ENCODE measurements around the gene CSRP1.

CSRP1 gene

GRCh38 chr1:201448990-201449389, 57.9 kb downstream of the CSRP1 start:
- Histone ChIP-seq H3K4me3 (ENCODE audit: extremely low read depth, insufficient read depth, low read length, poor library complexity, severe bottlenecking) (no peak overlapping the region), H3K27ac (ENCODE audit: low read depth, low read length, severe bottlenecking) (peak overlapping the region; percentile 24), H3K4me1 (ENCODE audit: control insufficient read depth, insufficient read depth, low read length, poor library complexity, severe bottlenecking) (peaks cover 33% of the 10 kb centered on the region), H3K9me3 (ENCODE audit: control insufficient read depth, low read length) (no peaks in the 10 kb centered on the region), H3K36me3 (ENCODE audit: control insufficient read depth, insufficient read depth, low read length) (no peaks in the 10 kb centered on the region)
- WGBS, 2 experiments (ENCODE audit: insufficient coverage in 2 of 2): 20 to 82% methylated on average over 1 to 2 of the region's 5 CpGs

GRCh38 chr1:201447903-201448871, 58.7 kb downstream of the CSRP1 start:
- H3K36me3 ChIP-seq (ENCODE audit: control insufficient read depth, insufficient read depth, low read length): no peaks in the 10 kb centered on the region
- H3K9me3 ChIP-seq (ENCODE audit: control insufficient read depth, low read length): no peaks in the 10 kb centered on the region
- no peak overlapping the region for H3K4me3 ChIP-seq (ENCODE audit: extremely low read depth, insufficient read depth, low read length, poor library complexity, severe bottlenecking)
- peaks cover 32% of the 10 kb centered on the region for H3K4me1 ChIP-seq (ENCODE audit: control insufficient read depth, insufficient read depth, low read length, poor library complexity, severe bottlenecking)
- peak overlapping the region; percentile 24 for H3K27ac ChIP-seq (ENCODE audit: low read depth, low read length, severe bottlenecking)
- 32 to 70% methylated on average over 2 to 16 of the region's 20 CpGs for WGBS, 2 experiments (ENCODE audit: insufficient coverage in 2 of 2)

DNA sequence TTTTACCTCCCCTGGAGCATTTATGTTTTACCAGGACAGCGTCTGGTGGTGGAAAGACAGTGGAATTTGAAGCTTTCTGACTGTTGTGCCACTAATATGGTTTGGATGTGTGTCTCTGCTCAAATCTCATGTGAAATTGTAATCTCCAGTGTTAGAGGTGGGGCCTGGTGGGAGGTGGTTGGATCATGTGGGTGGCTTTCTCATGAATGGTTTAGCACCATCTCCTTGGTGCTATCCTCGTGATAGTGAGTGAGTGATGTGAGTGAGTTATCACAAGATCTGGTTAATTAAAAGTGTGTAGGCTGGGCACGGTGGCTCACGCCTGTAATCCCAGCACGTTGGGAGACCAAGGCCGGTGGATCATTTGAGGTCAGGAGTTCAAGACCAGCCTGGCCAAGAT, 61.6 kb downstream of the CSRP1 start:
- Histone ChIP-seq H3K9me3 (ENCODE audit: control insufficient read depth, low read length) (peaks cover 4% of the 10 kb centered on the region), H3K36me3 (ENCODE audit: control insufficient read depth, insufficient read depth, low read length) (no peaks in the 10 kb centered on the region), H3K27ac (ENCODE audit: low read depth, low read length, severe bottlenecking) (no peak overlapping the region), H3K4me3 (ENCODE audit: extremely low read depth, insufficient read depth, low read length, poor library complexity, severe bottlenecking) (no peak overlapping the region), H3K4me1 (ENCODE audit: control insufficient read depth, insufficient read depth, low read length, poor library complexity, severe bottlenecking) (peaks cover 18% of the 10 kb centered on the region)
- WGBS, 2 experiments (ENCODE audit: insufficient coverage in 2 of 2): 88 to 98% methylated on average over 5 of the region's 6 CpGs

DNA sequence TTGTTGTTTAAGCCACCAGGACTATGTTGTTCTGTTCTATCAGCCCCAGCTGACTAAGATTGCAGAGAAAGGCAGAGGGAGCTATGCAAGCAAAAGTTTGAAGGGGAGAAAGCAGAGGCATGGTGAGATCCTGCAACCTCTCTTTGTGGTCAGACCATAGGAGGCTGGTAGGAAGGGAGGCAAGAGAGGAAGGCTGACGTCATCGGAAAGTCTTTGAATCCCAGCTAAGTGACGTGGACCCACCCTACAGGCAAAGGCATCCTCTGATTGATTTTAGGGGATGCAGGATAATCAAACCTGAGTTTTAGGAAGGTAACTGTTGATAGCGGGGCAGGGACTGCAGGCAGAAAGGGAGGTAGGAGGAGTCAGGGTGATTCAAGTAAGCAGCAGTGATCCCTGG, 62.1 kb downstream of the CSRP1 start:
- no peak overlapping the region for H3K4me3 ChIP-seq (ENCODE audit: extremely low read depth, insufficient read depth, low read length, poor library complexity, severe bottlenecking)
- H3K27ac ChIP-seq (ENCODE audit: low read depth, low read length, severe bottlenecking): no peak overlapping the region
- 70 to 75% methylated on average over 3 to 4 of the region's 4 CpGs for WGBS, 2 experiments (ENCODE audit: insufficient coverage in 2 of 2)
- peaks cover 13% of the 10 kb centered on the region for H3K4me1 ChIP-seq (ENCODE audit: control insufficient read depth, insufficient read depth, low read length, poor library complexity, severe bottlenecking)
- no peaks in the 10 kb centered on the region for H3K36me3 ChIP-seq (ENCODE audit: control insufficient read depth, insufficient read depth, low read length)
- H3K9me3 ChIP-seq (ENCODE audit: control insufficient read depth, low read length): peaks cover 4% of the 10 kb centered on the region

DNA sequence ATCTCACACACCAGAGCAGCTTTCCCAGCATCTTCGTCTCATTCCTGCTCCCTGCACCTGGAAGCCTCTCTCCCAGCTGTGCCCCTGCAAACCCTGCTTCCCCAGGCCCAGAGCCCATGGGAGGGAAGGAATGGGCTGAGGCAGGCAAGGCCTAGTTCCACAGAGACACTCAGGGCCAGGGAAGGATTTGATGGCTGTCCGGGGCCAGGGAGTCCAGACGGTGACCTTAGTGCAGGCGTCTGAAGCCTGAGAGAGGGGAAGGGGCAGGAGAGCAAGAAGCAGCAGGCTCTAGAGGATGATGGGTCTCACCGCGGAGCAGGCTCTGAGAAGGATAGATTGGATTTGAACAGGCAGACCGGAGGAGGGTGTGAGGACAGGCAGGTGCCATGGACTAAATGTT, 63.2 kb downstream of the CSRP1 start:
- Histone ChIP-seq H3K27ac (ENCODE audit: low read depth, low read length, severe bottlenecking) (no peak overlapping the region), H3K4me3 (ENCODE audit: extremely low read depth, insufficient read depth, low read length, poor library complexity, severe bottlenecking) (no peak overlapping the region), H3K9me3 (ENCODE audit: control insufficient read depth, low read length) (peaks cover 4% of the 10 kb centered on the region), H3K4me1 (ENCODE audit: control insufficient read depth, insufficient read depth, low read length, poor library complexity, severe bottlenecking) (peaks cover 4% of the 10 kb centered on the region), H3K36me3 (ENCODE audit: control insufficient read depth, insufficient read depth, low read length) (no peaks in the 10 kb centered on the region)
- 72 to 95% methylated on average over 4 to 6 of the region's 7 CpGs for WGBS, 2 experiments (ENCODE audit: insufficient coverage in 2 of 2)

DNA sequence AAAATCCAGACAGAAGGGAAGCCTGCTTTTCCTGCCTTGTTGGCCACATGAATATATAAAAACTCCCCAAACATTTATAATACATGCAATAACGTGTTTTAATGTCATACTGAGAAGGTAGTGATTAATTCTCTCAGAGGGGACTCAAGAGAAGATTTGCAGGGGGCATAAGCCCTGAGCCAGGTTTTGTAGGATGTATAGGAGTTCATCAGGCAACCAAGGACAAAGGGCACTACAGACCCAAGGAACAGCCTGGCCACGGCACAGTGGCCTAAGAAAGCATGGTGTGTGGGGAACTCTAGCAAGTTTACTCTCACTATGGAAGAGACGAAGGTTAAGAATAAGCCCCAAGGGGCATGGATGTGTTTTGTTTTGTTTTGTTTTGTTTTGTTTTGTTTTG, 70.0 kb downstream of the CSRP1 start:
- peaks cover 9% of the 10 kb centered on the region for H3K4me1 ChIP-seq (ENCODE audit: control insufficient read depth, insufficient read depth, low read length, poor library complexity, severe bottlenecking)
- H3K9me3 ChIP-seq (ENCODE audit: control insufficient read depth, low read length): peaks cover 4% of the 10 kb centered on the region
- H3K36me3 ChIP-seq (ENCODE audit: control insufficient read depth, insufficient read depth, low read length): no peaks in the 10 kb centered on the region
- 86 to 100% methylated on average over 1 to 2 of the region's 3 CpGs for WGBS, 2 experiments (ENCODE audit: insufficient coverage in 2 of 2)
- no peak overlapping the region for H3K4me3 ChIP-seq (ENCODE audit: extremely low read depth, insufficient read depth, low read length, poor library complexity, severe bottlenecking)
- H3K27ac ChIP-seq (ENCODE audit: low read depth, low read length, severe bottlenecking): no peak overlapping the region

GRCh38 chr1:201436393-201436792, 70.5 kb downstream of the CSRP1 start:
- Histone ChIP-seq H3K27ac (ENCODE audit: low read depth, low read length, severe bottlenecking) (no peak overlapping the region), H3K36me3 (ENCODE audit: control insufficient read depth, insufficient read depth, low read length) (no peaks in the 10 kb centered on the region), H3K9me3 (ENCODE audit: control insufficient read depth, low read length) (peaks cover 4% of the 10 kb centered on the region), H3K4me3 (ENCODE audit: extremely low read depth, insufficient read depth, low read length, poor library complexity, severe bottlenecking) (no peak overlapping the region), H3K4me1 (ENCODE audit: control insufficient read depth, insufficient read depth, low read length, poor library complexity, severe bottlenecking) (peaks cover 9% of the 10 kb centered on the region)
- WGBS, 2 experiments (ENCODE audit: insufficient coverage in 2 of 2): 24 to 34% methylated on average over 3 to 5 of the region's 6 CpGs

DNA sequence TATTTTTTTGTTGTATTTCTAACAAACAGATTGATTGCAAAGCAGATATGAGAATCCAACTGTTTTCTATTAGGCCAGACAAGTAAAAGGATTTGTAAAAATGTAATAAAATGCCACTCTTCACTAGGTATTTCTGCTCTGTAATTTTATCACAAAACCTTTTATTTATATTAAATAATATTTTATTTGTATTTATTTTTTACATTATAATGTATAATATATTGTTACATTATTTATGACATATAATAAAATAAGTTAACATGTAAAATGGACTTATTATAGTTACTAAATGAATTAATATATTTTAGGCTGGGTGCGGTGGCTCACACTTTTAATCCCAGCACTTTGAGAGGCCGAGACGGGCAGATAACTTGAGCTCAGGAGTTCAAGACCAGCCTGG, 72.7 kb downstream of the CSRP1 start:
- H3K4me1 ChIP-seq (ENCODE audit: control insufficient read depth, insufficient read depth, low read length, poor library complexity, severe bottlenecking): peaks cover 9% of the 10 kb centered on the region
- no peaks in the 10 kb centered on the region for H3K9me3 ChIP-seq (ENCODE audit: control insufficient read depth, low read length)
- H3K27ac ChIP-seq (ENCODE audit: low read depth, low read length, severe bottlenecking): no peak overlapping the region
- H3K36me3 ChIP-seq (ENCODE audit: control insufficient read depth, insufficient read depth, low read length): no peaks in the 10 kb centered on the region
- no peak overlapping the region for H3K4me3 ChIP-seq (ENCODE audit: extremely low read depth, insufficient read depth, low read length, poor library complexity, severe bottlenecking)
- 100% methylated on average over 3 of the region's 3 CpGs for WGBS, 2 experiments (ENCODE audit: insufficient coverage in 2 of 2)

- 78 to 85% methylated on average over 3 to 4 of the region's 6 CpGs for WGBS, 2 experiments (ENCODE audit: insufficient coverage in 2 of 2)
- Histone ChIP-seq H3K27ac (ENCODE audit: low read depth, low read length, severe bottlenecking) (no peak overlapping the region), H3K36me3 (ENCODE audit: control insufficient read depth, insufficient read depth, low read length) (no peaks in the 10 kb centered on the region), H3K9me3 (ENCODE audit: control insufficient read depth, low read length) (no peaks in the 10 kb centered on the region), H3K4me3 (ENCODE audit: extremely low read depth, insufficient read depth, low read length, poor library complexity, severe bottlenecking) (no peak overlapping the region), H3K4me1 (ENCODE audit: control insufficient read depth, insufficient read depth, low read length, poor library complexity, severe bottlenecking) (peaks cover 9% of the 10 kb centered on the region)
These were observed 73.3 kb downstream of the CSRP1 start for GRCh38 chr1:201433609-201434008.
